Neural progenitor cell (in vitro differentiated cells): ENCODE results near the gene PODN.

Experiments used
- CTCF ChIP-seq: fragments of 200-600 bp; sonication (generic); IDR thresholded peaks from 2 replicates; pipeline ENCODE4 v1.5.1; 2017; ENCODE audit warnings: antibody characterized with exemption, mild to moderate bottlenecking
- EZH2 ChIP-seq: fragments of 200-600 bp; sonication (generic); IDR thresholded peaks from 2 replicates; pipeline ENCODE4 v1.6.1; 2017; ENCODE audit warnings: antibody characterized with exemption, mild to moderate bottlenecking, moderate library complexity
- EZH2phosphoT487 ChIP-seq: fragments of 200-600 bp; sonication (generic); IDR thresholded peaks from 2 replicates; pipeline ENCODE4 v1.6.1; 2017; ENCODE audit warnings: antibody characterized with exemption

- no peak for TF ChIP-seq CTCF
- TF ChIP-seq EZH2phosphoT487 = no peak
- TF ChIP-seq EZH2 = no peak
Measured at GRCh38 chr1:53057127-53057526, 4.9 kb upstream of the PODN start.
